ENCODE results near the gene KIF21B. TPM values are rescaled to one million over a fixed set of nuclear protein-coding genes. Genes with fewer than 3 reads are reported as not detected.

KIF21B gene
- total and polyA plus RNA-seq, 2 of the 8 experiments (the other 6 are each of a cell fraction or from before 2014, with no cell fraction given), result 10.8 to 26.5 TPM

DNA sequence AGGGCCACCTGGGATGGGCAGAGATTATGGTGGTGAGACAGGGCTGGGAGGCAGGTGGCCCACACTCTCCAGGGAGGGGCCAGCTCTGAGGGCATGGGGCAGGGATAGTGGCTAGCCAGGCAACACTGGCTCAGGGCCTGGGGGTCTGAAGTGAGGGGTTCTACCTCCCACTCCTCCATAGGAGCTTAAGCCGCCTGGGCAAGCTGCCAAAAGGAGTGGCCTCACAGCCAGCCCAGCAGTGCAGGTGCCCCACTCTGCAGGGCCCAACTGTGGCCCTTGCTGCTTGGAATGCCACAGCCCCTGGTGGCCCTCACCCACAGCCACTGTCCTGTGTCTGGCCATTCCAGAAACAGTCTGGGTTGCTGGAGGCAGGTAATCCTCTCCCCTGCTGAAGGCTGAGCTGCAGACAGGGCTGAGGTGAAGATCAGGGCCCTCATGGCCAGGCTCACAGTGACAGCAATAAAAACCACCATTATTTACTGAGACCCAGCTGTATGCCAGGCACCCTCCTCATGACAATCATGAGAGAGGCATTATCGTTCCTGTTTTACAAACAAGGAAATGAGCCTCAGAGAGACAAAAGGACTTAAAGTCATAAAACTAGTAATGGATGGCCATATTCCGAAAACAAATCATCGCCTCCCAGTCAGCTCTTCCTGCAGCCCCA lies 31.0 kb downstream of the KIF21B start (continued):
- no peak for TF ChIP-seq CBX5 (IDR thresholded peaks at IDR 0.05; ENCODE audit: low read depth, low read length)
- TF ChIP-seq SIX5 (IDR thresholded peaks at IDR 0.05; ENCODE audit: low read depth, low read length), result no peak
- no peak for TF ChIP-seq CHD1 (IDR thresholded peaks at IDR 0.05; ENCODE audit: low read depth, low read length)
- TF ChIP-seq TAF7 (optimal IDR thresholded peaks at IDR 0.05; ENCODE audit: borderline replicate concordance, low read depth, low read length), result no peak
- TF ChIP-seq CTBP2 (IDR thresholded peaks at IDR 0.05; ENCODE audit: borderline replicate concordance, insufficient read depth, insufficient read length, low read length), result no peak
- TF ChIP-seq, protein P1, sequence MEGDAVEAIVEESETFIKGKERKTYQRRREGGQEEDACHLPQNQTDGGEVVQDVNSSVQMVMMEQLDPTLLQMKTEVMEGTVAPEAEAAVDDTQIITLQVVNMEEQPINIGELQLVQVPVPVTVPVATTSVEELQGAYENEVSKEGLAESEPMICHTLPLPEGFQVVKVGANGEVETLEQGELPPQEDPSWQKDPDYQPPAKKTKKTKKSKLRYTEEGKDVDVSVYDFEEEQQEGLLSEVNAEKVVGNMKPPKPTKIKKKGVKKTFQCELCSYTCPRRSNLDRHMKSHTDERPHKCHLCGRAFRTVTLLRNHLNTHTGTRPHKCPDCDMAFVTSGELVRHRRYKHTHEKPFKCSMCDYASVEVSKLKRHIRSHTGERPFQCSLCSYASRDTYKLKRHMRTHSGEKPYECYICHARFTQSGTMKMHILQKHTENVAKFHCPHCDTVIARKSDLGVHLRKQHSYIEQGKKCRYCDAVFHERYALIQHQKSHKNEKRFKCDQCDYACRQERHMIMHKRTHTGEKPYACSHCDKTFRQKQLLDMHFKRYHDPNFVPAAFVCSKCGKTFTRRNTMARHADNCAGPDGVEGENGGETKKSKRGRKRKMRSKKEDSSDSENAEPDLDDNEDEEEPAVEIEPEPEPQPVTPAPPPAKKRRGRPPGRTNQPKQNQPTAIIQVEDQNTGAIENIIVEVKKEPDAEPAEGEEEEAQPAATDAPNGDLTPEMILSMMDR (IDR thresholded peaks at IDR 0.05; ENCODE audit: control extremely low read depth in 1 of 3, insufficient read depth in 1 of 3, low read depth in 1 of 3, low read length in 3 of 3), result no peak
- no peak for TF ChIP-seq SP1 (IDR thresholded peaks at IDR 0.05; ENCODE audit: low read depth, low read length)
- no peak for TF ChIP-seq SAP30 (IDR thresholded peaks at IDR 0.05; ENCODE audit: insufficient read depth, insufficient replicate concordance, low read length)
- no peak for TF ChIP-seq ZNF274 (IDR thresholded peaks at IDR 0.05; ENCODE audit: borderline replicate concordance, extremely low read depth, low read length)
